Measurements from ENCODE around the gene PALD1.

PALD1 gene

GRCh38 chr10:70492786-70493659 lies 14.5 kb downstream of the PALD1 start:
- DNase-seq (ENCODE audit: extremely low spot score), result no peak
- ChIA-PET POLR2A (no interaction called here), CTCF (interaction anchor here (1.4 to 4.2 kb wide), 2 partner anchors 32 to 48 kb away, joined by 3 to 12 read pairs; no protein-coding TSS in a partner anchor)
- TF ChIP-seq CTCF (IDR thresholded peaks at IDR 0.05; ENCODE audit: control extremely low read depth, extremely low read depth, low read depth, missing control alignments), result no peak

DNA sequence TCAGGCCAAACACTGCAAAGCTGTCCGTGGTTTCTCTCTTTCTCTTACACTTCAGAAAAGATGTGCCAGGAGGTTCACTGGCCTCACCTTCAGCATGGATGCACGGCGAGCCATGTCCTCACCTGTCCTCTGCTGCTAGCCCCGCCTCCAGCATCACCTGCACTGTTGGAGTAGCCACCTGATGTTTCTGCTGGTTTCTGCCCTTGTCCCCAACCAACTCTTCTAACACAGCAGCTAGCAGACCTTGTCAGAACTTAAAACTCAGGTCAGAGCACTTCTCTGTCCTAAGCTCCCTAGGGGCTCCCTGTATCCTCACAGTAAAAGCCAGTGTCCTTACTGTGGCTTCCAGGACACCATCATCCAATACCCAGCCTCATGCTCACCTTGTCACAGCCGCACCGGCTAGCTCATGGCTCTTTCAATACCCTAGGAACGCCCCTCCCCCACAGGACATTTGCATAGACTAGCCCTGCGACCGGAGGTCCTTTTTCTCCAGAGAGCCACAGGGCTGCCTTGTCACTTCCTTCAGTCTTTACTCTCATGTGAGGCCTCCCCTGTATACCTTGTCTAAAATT lies 15.2 kb downstream of the PALD1 start:
- peak; percentile 76 for DNase-seq (ENCODE audit: extremely low spot score)
- POLR2A ChIA-PET, result interaction anchor here (0.7 kb wide), 1 partner anchor 838 kb away, joined by 3 read pairs; no protein-coding TSS in a partner anchor
- CTCF ChIA-PET, result interaction anchor here (1.4 to 4.2 kb wide), 3 partner anchors 33 to 48 kb away, joined by 3 to 12 read pairs (median 5); no protein-coding TSS in a partner anchor
- TF ChIP-seq CTCF (IDR thresholded peaks at IDR 0.05; ENCODE audit: control extremely low read depth, extremely low read depth, low read depth, missing control alignments), result no peak

- POLR2A ChIA-PET, result interaction anchor here (0.7 kb wide), 1 partner anchor 839 kb away, joined by 3 read pairs; no protein-coding TSS in a partner anchor
- no peak for TF ChIP-seq CTCF (IDR thresholded peaks at IDR 0.05; ENCODE audit: control extremely low read depth, extremely low read depth, low read depth, missing control alignments)
- CTCF ChIA-PET, result interaction anchor here (1.4 to 4.2 kb wide), 4 partner anchors 33 to 322 kb away, joined by 3 to 12 read pairs (median 4); partner anchors contain the start of gene SGPL1
These were observed 16.0 kb downstream of the PALD1 start for GRCh38 chr10:70494536-70494935.

DNA sequence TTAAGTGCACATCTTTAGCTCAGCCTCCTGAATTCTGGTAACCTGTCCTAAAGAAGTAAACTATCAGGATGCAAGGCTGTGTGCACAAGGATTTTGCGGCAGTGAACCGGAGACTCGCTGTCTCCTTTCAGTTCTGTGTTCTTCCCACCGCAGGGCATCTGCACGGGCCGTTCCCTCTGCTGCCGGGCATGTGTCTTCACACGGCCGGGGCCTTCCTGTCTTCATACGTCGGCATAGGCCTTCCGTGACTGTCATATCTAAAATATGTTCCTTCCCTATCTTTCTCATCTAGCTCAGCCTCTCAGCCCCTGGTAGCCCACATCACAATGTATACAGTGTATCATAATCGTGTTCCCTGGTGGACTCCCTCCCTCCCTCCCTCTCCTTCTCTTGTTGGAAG lies 16.4 kb downstream of the PALD1 start:
- CTCF ChIA-PET, result interaction anchor here (1.4 to 4.2 kb wide), 3 partner anchors 34 to 321 kb away, joined by 4 to 12 read pairs (median 5); partner anchors contain the start of gene SGPL1

More at GRCh38 chr10:70494536-70494935, 16.0 kb downstream of the PALD1 start:
- no peak for DNase-seq (ENCODE audit: extremely low spot score)

GRCh38 chr10:70495691-70496261 lies 17.2 kb downstream of the PALD1 start:
- POLR2A ChIA-PET, result no interaction called here
- CTCF ChIA-PET, result interaction anchor here (1.4 to 4.2 kb wide), 2 partner anchors 35 to 320 kb away, joined by 4 to 12 read pairs; partner anchors contain the start of gene SGPL1

More for the DNA sequence above, 16.4 kb downstream of the PALD1 start:
- DNase-seq (ENCODE audit: extremely low spot score), result no peak
- POLR2A ChIA-PET, result no interaction called here
- no peak for TF ChIP-seq CTCF (IDR thresholded peaks at IDR 0.05; ENCODE audit: control extremely low read depth, extremely low read depth, low read depth, missing control alignments)

More at GRCh38 chr10:70495691-70496261, 17.2 kb downstream of the PALD1 start:
- DNase-seq (ENCODE audit: extremely low spot score), result no peak
- TF ChIP-seq CTCF (IDR thresholded peaks at IDR 0.05; ENCODE audit: control extremely low read depth, extremely low read depth, low read depth, missing control alignments), result no peak

Data from GM10248 (cell line).